Measurements from ENCODE around the gene MTSS2. TPM values are rescaled to one million over a fixed set of nuclear protein-coding genes. Genes with fewer than 3 reads are reported as not detected.

The MTSS2 gene
- total RNA-seq, 1 experiment from 2014 or later, result 47.6 TPM

DNA sequence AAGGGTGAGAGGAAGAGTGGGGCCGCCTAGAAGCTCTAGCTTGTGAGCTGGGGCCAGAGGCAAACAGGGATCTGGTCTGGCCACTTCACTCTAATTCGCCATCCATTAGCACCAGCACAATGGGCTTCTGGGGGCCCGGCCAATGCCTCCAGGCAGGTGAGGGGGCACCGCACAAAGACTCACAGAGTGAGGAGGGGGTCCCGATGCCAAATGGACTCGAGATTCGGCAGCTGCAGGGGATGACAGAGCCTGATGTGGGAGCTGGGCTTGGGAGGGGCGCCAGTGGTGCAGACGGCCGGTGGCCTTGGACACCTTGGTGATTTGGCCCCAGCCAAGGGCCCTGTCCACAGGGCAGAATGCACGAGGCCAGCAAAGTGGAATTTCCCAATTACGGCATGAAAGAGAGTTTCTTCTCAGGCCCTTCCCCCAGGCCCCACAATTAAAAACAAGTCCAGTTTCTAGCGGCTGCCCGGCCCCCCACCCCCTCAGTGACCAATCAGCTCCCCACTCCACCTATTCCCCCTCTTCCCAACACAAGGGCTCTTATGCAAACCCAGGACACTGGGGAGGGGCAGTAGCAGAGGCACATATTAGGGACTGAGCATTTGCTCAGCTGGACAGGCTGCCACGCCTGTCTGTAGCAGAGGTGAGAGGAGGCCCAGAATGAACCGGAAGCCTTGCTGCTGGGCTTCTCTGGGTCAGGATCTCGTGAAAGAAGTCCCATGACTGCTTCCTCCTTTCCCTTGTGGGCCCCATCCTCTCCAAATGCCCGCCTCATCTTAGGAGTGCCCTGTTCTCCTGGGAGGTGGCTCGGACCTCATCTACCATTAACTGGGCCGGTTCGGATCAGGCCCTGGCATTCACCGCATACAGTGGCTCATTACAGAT lies 39.4 kb upstream of the MTSS2 start:
- ChIA-PET POLR2A (ENCODE audit: low non-redundant PET) (no interaction called here), CTCF (no interaction called here)
- TF ChIP-seq CTCF (conservative IDR thresholded peaks at IDR 0.05; ENCODE audit: low read depth, low read length), result no peak
- no peak for TF ChIP-seq EZH2 (IDR thresholded peaks at IDR 0.05; ENCODE audit: borderline replicate concordance, low read depth, low read length, poor library complexity, severe bottlenecking)
- BruUV-seq (replicated peaks), result no TSS peak
- Histone ChIP-seq H3K27ac (ENCODE audit: low read depth, low read length, poor library complexity, severe bottlenecking) (no peak overlapping the region), H3K27me3 (replicated peaks; ENCODE audit: insufficient read depth, low read depth, low read length, poor library complexity) (no peaks in the 10 kb centered on the region), H3K36me3 (ENCODE audit: insufficient read depth, low read length, poor library complexity, severe bottlenecking) (no peaks in the 10 kb centered on the region), H3K4me3 (ENCODE audit: low read depth, low read length, poor library complexity, severe bottlenecking) (no peak overlapping the region), H3K4me1 (ENCODE audit: insufficient read depth, low read length, poor library complexity, severe bottlenecking) (no peaks in the 10 kb centered on the region), H3K9me3 (ENCODE audit: low read depth, low read length, poor library complexity, severe bottlenecking) (no peaks in the 10 kb centered on the region)
- no peak for DNase-seq (ENCODE audit: low spot score)
- intact Hi-C loops (cut with micrococcal nuclease; ENCODE audit: unreplicated experiment), result no loop called here

- DNase-seq (ENCODE audit: low spot score), result no peak
- Histone ChIP-seq H3K4me1 (ENCODE audit: insufficient read depth, low read length, poor library complexity, severe bottlenecking) (no peaks in the 10 kb centered on the region), H3K4me3 (ENCODE audit: low read depth, low read length, poor library complexity, severe bottlenecking) (no peak overlapping the region), H3K9me3 (ENCODE audit: low read depth, low read length, poor library complexity, severe bottlenecking) (no peaks in the 10 kb centered on the region), H3K27ac (ENCODE audit: low read depth, low read length, poor library complexity, severe bottlenecking) (no peak overlapping the region), H3K36me3 (ENCODE audit: insufficient read depth, low read length, poor library complexity, severe bottlenecking) (no peaks in the 10 kb centered on the region), H3K27me3 (replicated peaks; ENCODE audit: insufficient read depth, low read depth, low read length, poor library complexity) (no peaks in the 10 kb centered on the region)
- intact Hi-C loops (cut with micrococcal nuclease; ENCODE audit: unreplicated experiment), result no loop called here
- no peak for TF ChIP-seq CTCF (conservative IDR thresholded peaks at IDR 0.05; ENCODE audit: low read depth, low read length)
- TF ChIP-seq EZH2 (IDR thresholded peaks at IDR 0.05; ENCODE audit: borderline replicate concordance, low read depth, low read length, poor library complexity, severe bottlenecking), result no peak
- CTCF ChIA-PET, result no interaction called here
- BruUV-seq (replicated peaks), result no TSS peak
- POLR2A ChIA-PET (ENCODE audit: low non-redundant PET), result no interaction called here
Observed at GRCh38 chr16:70724146-70725023, 38.5 kb upstream of the MTSS2 start.

DNA sequence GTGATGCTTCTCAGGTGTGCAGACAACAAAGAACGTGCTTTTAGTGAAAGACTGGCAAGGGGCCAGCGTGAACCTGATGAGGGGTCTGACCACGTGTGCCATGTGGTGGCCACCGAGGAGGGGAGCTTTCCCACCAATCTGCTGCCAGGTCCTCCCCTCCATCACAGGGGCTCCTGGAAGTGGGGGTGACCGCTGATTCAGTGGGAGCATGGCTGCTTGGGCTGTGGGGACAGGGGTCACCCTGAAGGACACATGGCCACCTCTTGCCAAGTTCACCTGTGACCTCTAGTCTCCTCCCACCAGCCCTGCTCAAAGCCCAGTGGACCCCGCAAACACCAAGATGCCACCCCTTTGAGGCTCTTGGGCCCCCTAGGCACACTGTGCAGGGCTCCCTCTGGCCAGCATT lies 37.9 kb upstream of the MTSS2 start:
- Histone ChIP-seq H3K9me3 (ENCODE audit: low read depth, low read length, poor library complexity, severe bottlenecking) (no peaks in the 10 kb centered on the region), H3K4me1 (ENCODE audit: insufficient read depth, low read length, poor library complexity, severe bottlenecking) (no peaks in the 10 kb centered on the region), H3K36me3 (ENCODE audit: insufficient read depth, low read length, poor library complexity, severe bottlenecking) (no peaks in the 10 kb centered on the region), H3K4me3 (ENCODE audit: low read depth, low read length, poor library complexity, severe bottlenecking) (no peak overlapping the region), H3K27ac (ENCODE audit: low read depth, low read length, poor library complexity, severe bottlenecking) (no peak overlapping the region), H3K27me3 (replicated peaks; ENCODE audit: insufficient read depth, low read depth, low read length, poor library complexity) (no peaks in the 10 kb centered on the region)
- TF ChIP-seq EZH2 (IDR thresholded peaks at IDR 0.05; ENCODE audit: borderline replicate concordance, low read depth, low read length, poor library complexity, severe bottlenecking) (no peak), CTCF (conservative IDR thresholded peaks at IDR 0.05; ENCODE audit: low read depth, low read length) (no peak)
- intact Hi-C loops (cut with micrococcal nuclease; ENCODE audit: unreplicated experiment), result no loop called here
- POLR2A ChIA-PET (ENCODE audit: low non-redundant PET), result no interaction called here
- CTCF ChIA-PET, result no interaction called here
- no TSS peak for BruUV-seq (replicated peaks)
- no peak for DNase-seq (ENCODE audit: low spot score)
